ENCODE measurements around the gene PLD1.

The PLD1 gene

DNA sequence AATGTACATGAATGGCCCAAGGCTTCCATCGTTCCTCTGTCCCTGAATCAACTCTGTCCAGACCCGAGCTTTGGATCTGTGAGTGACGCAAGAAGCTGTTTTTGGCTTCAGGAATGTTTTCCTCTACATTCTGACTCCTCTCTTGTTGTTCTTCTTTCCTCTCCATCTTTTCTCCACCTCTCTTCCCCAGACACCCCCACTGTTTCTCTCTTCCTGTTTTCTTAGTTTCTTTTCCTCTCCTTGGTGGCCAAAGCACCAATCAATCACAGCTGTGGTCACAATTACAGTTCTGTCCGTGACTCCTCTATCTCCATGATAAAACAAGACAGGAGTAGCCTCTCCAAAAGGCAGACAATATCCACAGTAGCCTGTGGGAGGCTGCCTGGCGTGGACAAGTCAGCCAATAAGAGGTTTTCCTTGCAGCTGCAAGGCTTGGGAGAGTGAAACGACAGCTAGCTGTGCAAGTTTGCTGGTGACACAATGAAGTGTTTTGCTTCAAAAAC is 28.0 kb upstream of the PLD1 start:
- no peak for DNase-seq

DNA sequence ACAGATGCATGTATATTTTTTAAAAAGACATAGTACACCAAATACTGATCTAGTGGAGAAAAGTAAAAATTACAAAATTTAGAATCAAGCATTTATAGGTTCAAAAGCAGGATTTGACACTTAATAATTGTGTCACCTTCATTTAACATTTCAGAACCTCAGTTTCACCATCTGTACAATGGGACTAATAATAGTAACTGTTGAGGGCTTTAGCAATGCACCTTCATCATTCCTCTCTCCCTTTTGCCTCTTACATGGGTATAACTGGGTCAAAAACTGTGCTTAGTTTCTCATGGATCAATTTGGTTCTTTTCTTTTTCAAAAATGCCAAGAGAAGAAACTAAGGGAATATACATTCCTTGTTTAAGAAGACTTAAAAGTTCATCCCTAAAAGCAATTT is 27.4 kb upstream of the PLD1 start:
- DNase-seq = no peak

DNA sequence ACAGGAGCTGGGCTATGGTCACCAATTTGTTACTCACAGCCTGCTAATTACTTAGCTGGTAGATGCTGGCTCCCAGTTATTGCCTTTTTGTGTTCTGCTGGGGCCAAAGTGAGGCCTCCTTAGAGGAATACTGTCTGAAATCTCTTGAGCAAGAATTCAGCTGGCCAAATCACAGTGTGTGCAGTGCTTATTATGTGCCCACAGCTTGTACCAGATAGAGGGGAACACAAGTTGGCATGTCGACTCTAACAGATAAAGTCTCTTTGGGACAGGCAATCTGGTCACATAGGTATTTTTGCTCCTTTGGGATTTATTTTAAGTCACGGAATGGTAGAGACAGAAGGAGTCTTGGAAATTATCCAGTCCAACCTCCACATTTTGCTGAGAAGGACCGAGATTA is 26.6 kb upstream of the PLD1 start:
- DNase-seq = no peak

- no peak for DNase-seq
Measured at GRCh38 chr3:171835613-171836012, 25.3 kb upstream of the PLD1 start.

DNA sequence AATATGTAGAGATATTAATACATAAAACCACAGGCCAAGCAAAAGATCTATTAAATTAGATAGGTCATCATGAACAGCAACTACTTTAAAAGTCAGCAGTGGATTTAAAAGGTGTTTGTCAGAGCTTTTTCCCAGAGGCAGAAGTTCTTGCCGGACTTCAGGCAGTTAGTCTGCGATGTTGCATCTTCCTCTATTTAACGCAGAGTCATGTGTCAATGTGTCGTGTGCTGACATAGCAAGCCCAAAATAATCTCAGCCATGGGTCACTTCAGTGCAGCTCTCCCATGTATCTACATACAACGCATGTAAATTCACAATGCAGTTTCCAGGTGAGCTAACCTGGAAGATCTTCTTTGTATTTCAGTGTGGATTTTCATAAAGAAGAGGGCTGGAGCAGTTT is 24.8 kb upstream of the PLD1 start:
- DNase-seq = no peak

- no peak for DNase-seq
Measured at GRCh38 chr3:171834461-171834801, 24.1 kb upstream of the PLD1 start.

DNA sequence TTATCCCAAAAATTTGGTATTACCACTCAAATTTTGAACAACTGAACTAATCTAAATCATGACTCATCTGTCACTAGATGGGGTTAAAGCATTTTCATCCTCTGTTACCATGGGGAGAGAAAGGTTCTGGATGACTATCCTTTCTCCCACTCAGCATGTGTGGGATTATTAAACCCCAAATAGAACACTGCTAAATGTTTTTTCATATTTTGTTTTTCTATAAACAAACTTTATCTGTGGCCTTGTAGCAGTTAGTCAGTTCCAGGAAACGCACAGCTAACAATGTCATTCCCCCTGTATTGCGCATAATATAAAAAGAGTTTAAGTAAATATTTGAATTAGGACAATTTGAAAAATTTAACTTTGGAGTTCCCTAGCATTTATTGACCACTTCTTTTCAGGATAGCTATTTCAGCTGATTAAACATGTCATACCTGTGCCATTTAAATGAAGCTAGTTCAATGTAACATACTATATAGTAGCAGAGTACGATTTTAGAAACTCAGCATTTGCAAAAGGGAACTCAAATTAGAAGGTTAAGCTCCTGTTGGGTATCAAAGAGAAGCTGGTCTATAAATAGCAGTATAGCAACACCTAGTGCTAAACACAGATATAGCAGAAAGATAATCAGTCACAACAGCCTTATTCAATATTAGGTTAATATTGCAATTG is 23.6 kb upstream of the PLD1 start:
- DNase-seq = no peak

DNA sequence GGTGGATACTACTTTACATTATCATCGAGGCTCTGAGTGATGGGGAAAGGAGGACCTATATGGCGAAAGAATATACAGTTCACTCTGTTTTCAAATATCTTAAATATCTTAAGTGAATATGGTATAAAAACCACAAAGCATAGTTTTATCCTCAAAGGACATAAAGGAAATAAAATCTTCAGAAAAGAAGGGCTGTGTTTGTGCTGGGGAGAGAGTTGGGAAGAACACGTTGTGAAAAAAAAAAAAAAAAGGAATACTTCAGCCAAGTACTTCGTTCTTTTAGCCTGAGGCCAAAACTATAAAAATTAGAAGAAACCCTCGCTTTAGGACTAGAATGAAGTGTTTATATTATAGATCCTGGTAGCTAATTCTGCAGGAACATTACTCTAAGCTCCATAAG is 22.7 kb upstream of the PLD1 start:
- no peak for DNase-seq

DNA sequence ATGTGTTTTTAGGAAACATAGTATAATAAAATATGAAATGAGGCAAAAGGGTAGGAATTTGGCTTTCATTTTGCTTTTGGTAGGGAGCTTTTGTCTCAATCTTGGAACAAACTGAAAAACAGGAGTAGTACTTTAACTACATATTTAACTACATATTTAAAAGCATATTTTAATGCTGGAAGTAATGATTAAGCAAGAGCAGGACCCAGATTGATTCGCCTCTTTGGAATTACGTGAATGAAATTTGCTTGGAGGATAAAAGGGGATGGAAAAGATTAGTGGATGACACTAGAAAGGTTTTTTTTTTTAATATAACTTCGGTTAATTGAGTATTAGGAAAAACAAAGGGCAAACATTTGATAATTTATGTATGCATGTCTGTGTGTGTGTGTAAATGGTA is 21.7 kb upstream of the PLD1 start:
- DNase-seq = no peak

DNA sequence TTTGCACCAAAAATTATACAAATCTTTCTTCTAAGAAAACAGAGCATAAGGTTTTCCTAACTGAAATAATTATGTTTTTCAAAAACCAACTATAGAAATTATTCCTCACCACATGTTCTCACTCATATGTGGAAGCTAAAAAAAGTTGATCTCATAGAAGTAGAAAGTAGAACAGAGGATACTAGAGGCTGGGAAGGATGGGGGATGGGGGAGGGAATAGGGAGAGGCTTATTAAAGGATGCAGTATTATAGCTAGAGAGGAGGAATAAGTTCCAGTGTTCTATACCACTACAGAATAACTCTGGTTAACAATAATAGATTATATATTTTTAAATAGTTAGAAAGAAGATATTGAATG is 20.2 kb upstream of the PLD1 start:
- no peak for DNase-seq

DNA sequence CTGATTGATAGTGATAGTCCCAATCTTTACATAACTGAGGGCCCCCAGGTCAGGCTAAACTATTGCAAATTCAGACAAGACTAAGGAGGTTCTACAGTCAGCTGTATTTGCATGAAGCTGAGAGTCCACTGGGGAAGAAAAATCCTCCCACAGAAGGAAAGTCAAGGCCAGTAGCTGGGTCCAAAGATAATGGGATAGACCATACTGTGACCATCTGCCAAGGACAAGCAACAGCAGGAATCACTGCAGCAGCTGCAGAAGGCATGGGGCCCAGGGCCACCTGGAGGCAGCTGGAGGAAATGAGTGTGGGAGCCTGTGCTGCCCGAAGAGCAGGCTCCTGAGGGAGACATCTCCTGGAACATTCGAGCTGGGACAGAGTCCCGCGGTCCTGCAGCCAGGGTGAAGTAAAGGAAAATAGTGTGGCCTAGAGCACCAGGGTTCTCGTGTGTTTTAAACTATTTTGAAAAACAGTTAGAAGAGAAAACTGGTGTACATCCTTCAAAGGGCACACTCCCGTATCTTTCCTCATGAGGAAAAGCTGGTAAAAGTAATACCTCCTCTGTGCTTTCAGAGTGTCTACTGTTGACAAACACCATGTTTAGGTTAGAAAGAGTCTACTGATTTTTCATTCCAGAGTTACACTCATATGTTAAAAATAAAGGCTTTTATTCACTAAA is 19.7 kb upstream of the PLD1 start:
- DNase-seq = no peak

GRCh38 chr3:171828902-171829770 is 18.9 kb upstream of the PLD1 start:
- no peak for DNase-seq

- DNase-seq = no peak
Measured at GRCh38 chr3:171827836-171828458, 17.7 kb upstream of the PLD1 start.

GRCh38 chr3:171827385-171827784 is 17.1 kb upstream of the PLD1 start:
- DNase-seq = no peak

GRCh38 chr3:171825222-171825828 is 15.0 kb upstream of the PLD1 start:
- DNase-seq = no peak

- no peak for DNase-seq
Measured at GRCh38 chr3:171824824-171825221, 14.5 kb upstream of the PLD1 start.

GRCh38 chr3:171824116-171824515 is 13.8 kb upstream of the PLD1 start:
- no peak for DNase-seq

GRCh38 chr3:171822431-171823106 is 12.3 kb upstream of the PLD1 start:
- DNase-seq = no peak

- no peak for DNase-seq
Measured at GRCh38 chr3:171821778-171822358, 11.6 kb upstream of the PLD1 start.

GRCh38 chr3:171821044-171821443 is 10.8 kb upstream of the PLD1 start:
- DNase-seq = no peak

GRCh38 chr3:171817074-171817800 is 7.0 kb upstream of the PLD1 start:
- DNase-seq = no peak

All from stimulated activated CD8-positive, alpha-beta memory T cell treated with anti-CD3 and anti-CD28 coated beads, Interleukin-4, amount 100 ng/mL, for 48 hours (primary cell).